HG03521 (cell line): ENCODE measurements around the gene KLF9.

Experiments used
- ATAC-seq: cut with Tn5 transposase; IDR thresholded peaks from one replicate; pipeline ENCODE4 v1.9.1; 2021; ENCODE audit warnings: mild to moderate bottlenecking, moderate library complexity; ENCODE audit not compliant: unreplicated experiment

The KLF9 gene

GRCh38 chr9:70367305-70367930 is 47.0 kb downstream of the KLF9 start:
- no peak for ATAC-seq

- ATAC-seq: no peak
Observed at GRCh38 chr9:70363760-70364159, 50.7 kb downstream of the KLF9 start.

- no peak for ATAC-seq
Observed at GRCh38 chr9:70362952-70363351, 51.5 kb downstream of the KLF9 start.

GRCh38 chr9:70355801-70356200 is 58.7 kb downstream of the KLF9 start:
- no peak for ATAC-seq

DNA sequence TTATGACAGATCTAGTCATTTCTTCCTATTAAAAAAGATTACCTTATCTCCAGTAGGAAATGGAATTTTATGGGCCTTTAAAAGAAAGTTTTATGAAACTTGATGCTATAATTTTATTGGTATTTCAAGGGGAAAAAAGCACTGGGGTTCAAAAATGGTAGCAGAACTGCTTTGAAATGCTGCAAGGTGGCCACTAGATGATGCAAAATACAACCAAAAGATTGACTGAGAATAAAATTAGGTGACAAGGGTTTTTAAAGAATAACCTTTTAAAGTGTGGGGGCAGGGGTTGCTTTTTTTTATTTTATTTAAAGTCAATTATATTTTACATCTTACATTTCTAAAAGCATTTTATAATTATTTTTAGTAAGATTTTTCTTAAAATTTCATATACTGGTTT is 61.7 kb downstream of the KLF9 start:
- no peak for ATAC-seq

- no peak for ATAC-seq
Observed at GRCh38 chr9:70352356-70352755, 62.1 kb downstream of the KLF9 start.

- ATAC-seq: no peak
Observed at GRCh38 chr9:70347046-70347445, 67.4 kb downstream of the KLF9 start.

DNA sequence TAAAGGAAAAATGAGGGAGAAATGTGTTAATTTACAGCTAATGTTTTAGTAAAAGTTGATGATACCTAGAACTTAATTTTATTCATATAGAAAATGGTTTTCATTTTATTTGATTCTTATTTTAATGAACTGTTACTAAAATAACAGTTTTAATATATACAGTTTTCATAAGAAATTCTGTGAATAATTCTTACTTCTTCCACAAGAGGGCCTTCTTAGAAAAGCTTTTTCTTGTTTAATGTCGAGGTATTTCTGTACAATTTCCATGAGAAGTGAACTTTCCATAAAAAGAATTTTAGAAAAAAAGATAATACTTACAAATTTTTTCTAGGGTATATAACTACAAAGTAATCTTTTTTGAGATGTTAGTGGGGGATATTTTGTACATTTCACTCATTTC is 73.9 kb downstream of the KLF9 start:
- ATAC-seq: no peak
